ENCODE results near the gene PDHA1.

Gene PDHA1

GRCh38 chrX:19377799-19378198 is 34.1 kb downstream of the PDHA1 start:
- H3K36me3 ChIP-seq (ENCODE audit: control insufficient read depth in 1 of 2, insufficient read depth in 2 of 2, low read length in 2 of 2) = no peaks in the 10 kb centered on the region
- H3K4me1 ChIP-seq (ENCODE audit: control insufficient read depth in 1 of 2, insufficient read depth in 2 of 2, low read length in 2 of 2) = no peaks in the 10 kb centered on the region
- H3K4me3 ChIP-seq (ENCODE audit: low read depth in 1 of 2, low read length in 2 of 2) = no peak overlapping the region
- H3K9me3 ChIP-seq (ENCODE audit: control insufficient read depth in 1 of 2, low read length in 2 of 2) = no peaks in the 10 kb centered on the region
- H3K27me3 ChIP-seq (ENCODE audit: low read depth, low read length) = no peaks in the 10 kb centered on the region
- no peak overlapping the region for H3K27ac ChIP-seq (ENCODE audit: low read length)

GRCh38 chrX:19381326-19381725 is 37.6 kb downstream of the PDHA1 start:
- Histone ChIP-seq H3K4me3 (ENCODE audit: low read depth in 1 of 2, low read length in 2 of 2) (no peak overlapping the region), H3K27me3 (ENCODE audit: low read depth, low read length) (no peaks in the 10 kb centered on the region), H3K36me3 (ENCODE audit: control insufficient read depth in 1 of 2, insufficient read depth in 2 of 2, low read length in 2 of 2) (no peaks in the 10 kb centered on the region), H3K4me1 (ENCODE audit: control insufficient read depth in 1 of 2, insufficient read depth in 2 of 2, low read length in 2 of 2) (no peaks in the 10 kb centered on the region), H3K27ac (ENCODE audit: low read length) (no peak overlapping the region), H3K9me3 (ENCODE audit: control insufficient read depth in 1 of 2, low read length in 2 of 2) (no peaks in the 10 kb centered on the region)

GRCh38 chrX:19382555-19383145 is 38.9 kb downstream of the PDHA1 start:
- H3K36me3 ChIP-seq (ENCODE audit: control insufficient read depth in 1 of 2, insufficient read depth in 2 of 2, low read length in 2 of 2) = no peaks in the 10 kb centered on the region
- H3K27ac ChIP-seq (ENCODE audit: low read length) = no peak overlapping the region
- H3K27me3 ChIP-seq (ENCODE audit: low read depth, low read length) = no peaks in the 10 kb centered on the region
- no peaks in the 10 kb centered on the region for H3K4me1 ChIP-seq (ENCODE audit: control insufficient read depth in 1 of 2, insufficient read depth in 2 of 2, low read length in 2 of 2)
- H3K9me3 ChIP-seq (ENCODE audit: control insufficient read depth in 1 of 2, low read length in 2 of 2) = no peaks in the 10 kb centered on the region
- H3K4me3 ChIP-seq (ENCODE audit: low read depth in 1 of 2, low read length in 2 of 2) = no peak overlapping the region

DNA sequence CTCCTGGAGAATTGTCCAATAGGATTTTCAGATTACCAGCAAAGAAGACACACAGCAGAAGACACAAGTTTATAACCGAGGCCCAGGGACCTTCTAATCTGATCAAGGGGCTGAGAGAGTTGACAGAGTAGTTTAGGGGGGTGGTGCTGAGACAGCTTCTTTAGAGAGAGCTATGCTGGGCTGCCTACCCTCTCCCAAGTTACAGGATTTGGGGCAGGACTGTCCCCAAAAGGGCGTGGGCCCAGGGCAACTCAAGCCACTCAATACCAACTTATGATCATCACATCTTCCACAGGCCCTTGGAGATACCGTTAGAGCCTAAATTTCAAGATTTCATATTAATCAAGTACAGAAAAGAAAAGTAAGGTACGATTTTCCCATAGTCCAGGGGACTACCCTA is 43.0 kb downstream of the PDHA1 start:
- Histone ChIP-seq H3K36me3 (ENCODE audit: control insufficient read depth in 1 of 2, insufficient read depth in 2 of 2, low read length in 2 of 2) (no peaks in the 10 kb centered on the region), H3K27ac (ENCODE audit: low read length) (no peak overlapping the region), H3K4me1 (ENCODE audit: control insufficient read depth in 1 of 2, insufficient read depth in 2 of 2, low read length in 2 of 2) (no peaks in the 10 kb centered on the region), H3K9me3 (ENCODE audit: control insufficient read depth in 1 of 2, low read length in 2 of 2) (no peaks in the 10 kb centered on the region), H3K27me3 (ENCODE audit: low read depth, low read length) (no peaks in the 10 kb centered on the region), H3K4me3 (ENCODE audit: low read depth in 1 of 2, low read length in 2 of 2) (no peak overlapping the region)

GRCh38 chrX:19388064-19388679 is 44.4 kb downstream of the PDHA1 start:
- H3K27me3 ChIP-seq (ENCODE audit: low read depth, low read length) = no peaks in the 10 kb centered on the region
- H3K4me3 ChIP-seq (ENCODE audit: low read depth in 1 of 2, low read length in 2 of 2) = no peak overlapping the region
- no peaks in the 10 kb centered on the region for H3K4me1 ChIP-seq (ENCODE audit: control insufficient read depth in 1 of 2, insufficient read depth in 2 of 2, low read length in 2 of 2)
- no peaks in the 10 kb centered on the region for H3K9me3 ChIP-seq (ENCODE audit: control insufficient read depth in 1 of 2, low read length in 2 of 2)
- H3K27ac ChIP-seq (ENCODE audit: low read length) = no peak overlapping the region
- H3K36me3 ChIP-seq (ENCODE audit: control insufficient read depth in 1 of 2, insufficient read depth in 2 of 2, low read length in 2 of 2) = no peaks in the 10 kb centered on the region

DNA sequence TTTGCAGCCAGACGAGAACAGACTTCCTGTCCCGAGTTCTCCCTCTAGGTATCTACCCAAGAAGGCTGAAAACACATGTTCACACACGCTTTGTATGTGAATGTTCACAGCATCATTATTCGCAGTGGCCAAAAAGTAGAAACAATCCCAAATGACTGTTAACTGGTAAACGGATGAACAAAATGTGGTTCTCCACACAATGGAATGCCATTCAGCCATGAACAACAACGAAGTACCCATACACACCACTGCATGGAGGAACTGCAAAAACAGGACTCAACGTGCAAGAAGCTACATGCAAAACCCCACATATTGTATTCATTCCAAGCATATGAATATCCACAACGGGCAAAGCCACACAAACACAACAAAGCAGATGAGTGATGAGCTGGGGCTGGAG is 45.0 kb downstream of the PDHA1 start:
- no peak overlapping the region for H3K27ac ChIP-seq (ENCODE audit: low read length)
- H3K4me1 ChIP-seq (ENCODE audit: control insufficient read depth in 1 of 2, insufficient read depth in 2 of 2, low read length in 2 of 2) = no peaks in the 10 kb centered on the region

DNA sequence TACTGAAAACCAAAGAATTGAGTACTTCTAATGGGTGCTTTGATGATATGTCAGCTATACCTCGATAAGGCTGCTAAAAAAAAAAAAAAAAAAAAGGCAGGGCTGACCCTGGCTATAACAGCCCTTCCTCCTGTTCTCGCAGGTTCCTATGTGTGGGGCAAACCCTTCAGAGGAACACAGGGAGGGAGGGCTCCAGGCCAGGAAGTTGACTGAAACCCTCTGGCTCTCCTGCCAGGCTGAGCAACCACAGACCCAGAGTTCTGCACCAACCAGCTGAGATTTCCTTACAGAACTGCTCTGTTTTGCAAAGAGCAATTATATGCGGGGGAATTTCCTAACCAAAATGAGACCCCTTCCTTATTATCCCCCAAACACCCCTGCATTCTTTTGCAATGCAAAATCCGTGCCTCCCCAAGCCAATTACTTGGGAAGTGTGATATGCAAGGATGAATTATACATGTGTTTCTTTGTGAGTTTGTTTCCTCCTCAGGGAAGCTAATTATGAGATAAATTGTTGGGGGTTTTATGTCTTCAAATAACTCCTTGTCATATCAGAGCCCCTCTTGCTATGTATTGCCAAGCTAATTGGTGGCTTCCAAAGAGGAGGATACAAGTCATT is 45.6 kb downstream of the PDHA1 start:
- Histone ChIP-seq H3K9me3 (ENCODE audit: control insufficient read depth in 1 of 2, low read length in 2 of 2) (no peaks in the 10 kb centered on the region), H3K4me3 (ENCODE audit: low read depth in 1 of 2, low read length in 2 of 2) (no peak overlapping the region), H3K27ac (ENCODE audit: low read length) (no peak overlapping the region), H3K36me3 (ENCODE audit: control insufficient read depth in 1 of 2, insufficient read depth in 2 of 2, low read length in 2 of 2) (no peaks in the 10 kb centered on the region), H3K27me3 (ENCODE audit: low read depth, low read length) (no peaks in the 10 kb centered on the region), H3K4me1 (ENCODE audit: control insufficient read depth in 1 of 2, insufficient read depth in 2 of 2, low read length in 2 of 2) (no peaks in the 10 kb centered on the region)

More for the DNA sequence above, 45.0 kb downstream of the PDHA1 start:
- Histone ChIP-seq H3K4me3 (ENCODE audit: low read depth in 1 of 2, low read length in 2 of 2) (no peak overlapping the region), H3K36me3 (ENCODE audit: control insufficient read depth in 1 of 2, insufficient read depth in 2 of 2, low read length in 2 of 2) (no peaks in the 10 kb centered on the region), H3K27me3 (ENCODE audit: low read depth, low read length) (no peaks in the 10 kb centered on the region), H3K9me3 (ENCODE audit: control insufficient read depth in 1 of 2, low read length in 2 of 2) (no peaks in the 10 kb centered on the region)

DNA sequence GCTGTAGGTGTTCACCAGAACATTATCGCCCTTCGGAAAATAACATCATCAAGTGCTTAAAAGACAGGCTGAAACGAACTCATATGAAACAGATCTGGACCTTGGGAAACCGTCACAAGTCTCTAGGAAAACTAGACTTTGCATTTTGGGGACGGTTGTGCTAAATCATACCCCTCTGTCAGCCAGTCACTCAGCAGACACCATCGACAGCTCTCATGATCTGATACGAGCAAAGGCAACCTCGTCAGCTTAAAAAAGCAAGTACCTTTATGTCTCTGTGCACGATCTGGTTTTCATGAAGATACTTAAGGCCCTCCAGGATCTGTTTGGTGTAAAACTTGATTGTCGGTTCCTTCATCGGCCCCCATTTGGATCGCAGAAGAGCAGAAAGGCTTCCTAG is 48.4 kb downstream of the PDHA1 start:
- Histone ChIP-seq H3K9me3 (ENCODE audit: control insufficient read depth in 1 of 2, low read length in 2 of 2) (no peaks in the 10 kb centered on the region), H3K27me3 (ENCODE audit: low read depth, low read length) (no peaks in the 10 kb centered on the region), H3K27ac (ENCODE audit: low read length) (no peak overlapping the region)

GRCh38 chrX:19392703-19393102 is 49.0 kb downstream of the PDHA1 start:
- H3K27ac ChIP-seq (ENCODE audit: low read length) = no peak overlapping the region
- H3K9me3 ChIP-seq (ENCODE audit: control insufficient read depth in 1 of 2, low read length in 2 of 2) = no peaks in the 10 kb centered on the region
- H3K36me3 ChIP-seq (ENCODE audit: control insufficient read depth in 1 of 2, insufficient read depth in 2 of 2, low read length in 2 of 2) = no peaks in the 10 kb centered on the region
- no peaks in the 10 kb centered on the region for H3K27me3 ChIP-seq (ENCODE audit: low read depth, low read length)
- H3K4me1 ChIP-seq (ENCODE audit: control insufficient read depth in 1 of 2, insufficient read depth in 2 of 2, low read length in 2 of 2) = no peaks in the 10 kb centered on the region
- H3K4me3 ChIP-seq (ENCODE audit: low read depth in 1 of 2, low read length in 2 of 2) = no peak overlapping the region

More for the DNA sequence above, 48.4 kb downstream of the PDHA1 start:
- Histone ChIP-seq H3K4me1 (ENCODE audit: control insufficient read depth in 1 of 2, insufficient read depth in 2 of 2, low read length in 2 of 2) (no peaks in the 10 kb centered on the region), H3K4me3 (ENCODE audit: low read depth in 1 of 2, low read length in 2 of 2) (no peak overlapping the region), H3K36me3 (ENCODE audit: control insufficient read depth in 1 of 2, insufficient read depth in 2 of 2, low read length in 2 of 2) (no peaks in the 10 kb centered on the region)

DNA sequence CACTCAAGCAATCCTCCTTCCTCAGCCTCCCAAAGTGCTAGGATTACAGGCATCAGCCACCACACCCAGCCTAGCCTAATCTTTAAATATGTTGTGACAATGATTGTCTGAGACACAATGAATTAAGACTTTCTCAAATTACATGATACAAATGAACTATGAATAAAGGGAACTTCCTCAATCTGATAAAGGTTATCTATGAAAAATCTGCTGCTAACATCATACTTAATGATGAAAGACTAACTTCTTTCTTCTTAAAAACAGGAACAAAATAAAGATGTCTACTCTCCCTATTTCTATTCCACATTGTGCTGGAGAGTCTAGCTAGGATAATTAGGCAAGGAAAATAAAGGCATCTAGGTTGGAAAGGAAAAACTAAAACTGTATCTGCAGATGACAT is 60.0 kb downstream of the PDHA1 start:
- no peaks in the 10 kb centered on the region for H3K36me3 ChIP-seq (ENCODE audit: control insufficient read depth in 1 of 2, insufficient read depth in 2 of 2, low read length in 2 of 2)
- H3K27ac ChIP-seq (ENCODE audit: low read length) = no peak overlapping the region
- H3K9me3 ChIP-seq (ENCODE audit: control insufficient read depth in 1 of 2, low read length in 2 of 2) = no peaks in the 10 kb centered on the region
- no peak overlapping the region for H3K4me3 ChIP-seq (ENCODE audit: low read depth in 1 of 2, low read length in 2 of 2)
- no peaks in the 10 kb centered on the region for H3K27me3 ChIP-seq (ENCODE audit: low read depth, low read length)
- H3K4me1 ChIP-seq (ENCODE audit: control insufficient read depth in 1 of 2, insufficient read depth in 2 of 2, low read length in 2 of 2) = no peaks in the 10 kb centered on the region

- Histone ChIP-seq H3K4me1 (ENCODE audit: control insufficient read depth in 1 of 2, insufficient read depth in 2 of 2, low read length in 2 of 2) (no peaks in the 10 kb centered on the region), H3K27me3 (ENCODE audit: low read depth, low read length) (no peaks in the 10 kb centered on the region), H3K9me3 (ENCODE audit: control insufficient read depth in 1 of 2, low read length in 2 of 2) (peaks cover 0 to 3% of the 10 kb centered on the region in 2 donors), H3K36me3 (ENCODE audit: control insufficient read depth in 1 of 2, insufficient read depth in 2 of 2, low read length in 2 of 2) (no peaks in the 10 kb centered on the region), H3K4me3 (ENCODE audit: low read depth in 1 of 2, low read length in 2 of 2) (no peak overlapping the region), H3K27ac (ENCODE audit: low read length) (no peak overlapping the region)
These were observed 66.5 kb downstream of the PDHA1 start for GRCh38 chrX:19410259-19410658.
